GM18520 (cell line): Measurements from ENCODE around the gene CRTC1.

Experiments used
- ATAC-seq: cut with Tn5 transposase; IDR thresholded peaks from one replicate; pipeline ENCODE4 v1.9.1; 2021; ENCODE audit not compliant: unreplicated experiment

Gene CRTC1

GRCh38 chr19:18765224-18765623, 81.7 kb downstream of the CRTC1 start:
- no peak for ATAC-seq

- ATAC-seq: no peak
Observed at GRCh38 chr19:18768046-18768771, 84.7 kb downstream of the CRTC1 start.

- ATAC-seq: no peak
Observed at GRCh38 chr19:18768997-18769891, 85.8 kb downstream of the CRTC1 start.

- ATAC-seq: no peak
Observed at GRCh38 chr19:18769989-18770528, 86.6 kb downstream of the CRTC1 start.

- ATAC-seq: no peak
Observed at GRCh38 chr19:18770663-18771327, 87.3 kb downstream of the CRTC1 start.

GRCh38 chr19:18771328-18772242, 88.1 kb downstream of the CRTC1 start:
- no peak for ATAC-seq

- ATAC-seq: no peak
Observed at GRCh38 chr19:18772620-18773587, 89.4 kb downstream of the CRTC1 start.

- no peak for ATAC-seq
Observed at GRCh38 chr19:18773682-18774081, 90.2 kb downstream of the CRTC1 start.

- ATAC-seq: no peak
Observed at GRCh38 chr19:18774107-18774506, 90.6 kb downstream of the CRTC1 start.

- no peak for ATAC-seq
Observed at GRCh38 chr19:18774782-18775444, 91.4 kb downstream of the CRTC1 start.

- no peak for ATAC-seq
Observed at GRCh38 chr19:18775586-18776287, 92.3 kb downstream of the CRTC1 start.

- ATAC-seq: no peak
Observed at GRCh38 chr19:18776288-18776594, 92.8 kb downstream of the CRTC1 start.

- ATAC-seq: no peak
Observed at GRCh38 chr19:18776736-18777135, 93.3 kb downstream of the CRTC1 start.

GRCh38 chr19:18777301-18778075, 94.0 kb downstream of the CRTC1 start:
- no peak for ATAC-seq

- no peak for ATAC-seq
Observed at GRCh38 chr19:18778076-18778389, 94.6 kb downstream of the CRTC1 start.

GRCh38 chr19:18778826-18779495, 95.5 kb downstream of the CRTC1 start:
- no peak for ATAC-seq

GRCh38 chr19:18780081-18780480, 96.6 kb downstream of the CRTC1 start:
- no peak for ATAC-seq
